ENCODE measurements around the gene SPINK9.

SPINK9 gene

GRCh38 chr5:148368299-148368698, 32.9 kb downstream of the SPINK9 start:
- H2AK5ac ChIP-seq (ENCODE audit: low read length, severe bottlenecking): no peak overlapping the region
- H3K23ac ChIP-seq (ENCODE audit: low read length in 2 of 2): no peak overlapping the region
- no peak overlapping the region for H3K27ac ChIP-seq (ENCODE audit: low read length, poor library complexity, severe bottlenecking)
- H2BK15ac ChIP-seq (ENCODE audit: low read depth, poor library complexity, severe bottlenecking): no peak overlapping the region
- no peaks in the 10 kb centered on the region for H3K79me1 ChIP-seq (replicated peaks; ENCODE audit: low read length, poor library complexity, severe bottlenecking)
- H2BK12ac ChIP-seq (ENCODE audit: low read length in 2 of 2): no peak overlapping the region
- no peak overlapping the region for H2AFZ ChIP-seq (ENCODE audit: low read depth, low read length)
- no peak overlapping the region for H3K4me3 ChIP-seq (ENCODE audit: insufficient read depth in 1 of 2, low read depth in 1 of 2, low read length in 2 of 2)
- no peak overlapping the region for H3K18ac ChIP-seq (ENCODE audit: low read depth in 1 of 2, low read length in 2 of 2)
- H3K27me3 ChIP-seq (ENCODE audit: control insufficient read depth in 1 of 2, insufficient read depth in 1 of 2, low read length in 2 of 2): no peaks in the 10 kb centered on the region
- no peaks in the 10 kb centered on the region for H3K4me1 ChIP-seq (ENCODE audit: control insufficient read depth, insufficient read depth, low read depth, low read length)
- no peak for DNase-seq
- H3K36me3 ChIP-seq (ENCODE audit: control insufficient read depth in 1 of 2, insufficient read depth in 2 of 2, low read depth in 1 of 2, low read length in 2 of 2): no peaks in the 10 kb centered on the region
- no peak overlapping the region for H4K91ac ChIP-seq (ENCODE audit: low read length)
- H2BK5ac ChIP-seq (ENCODE audit: low read depth, low read length, poor library complexity, severe bottlenecking): no peak overlapping the region
- H4K8ac ChIP-seq (ENCODE audit: low read length): no peak overlapping the region
- H3K4me2 ChIP-seq (ENCODE audit: low read length, poor library complexity, severe bottlenecking): no peak overlapping the region
- H3K9ac ChIP-seq (ENCODE audit: low read length): no peak overlapping the region
- no peak overlapping the region for H3K4ac ChIP-seq (ENCODE audit: low read depth in 1 of 2, low read length in 2 of 2)
- H3K9me3 ChIP-seq (ENCODE audit: control insufficient read depth, low read length): peaks cover 11% of the 10 kb centered on the region
- H3K14ac ChIP-seq (ENCODE audit: low read length in 2 of 2): no peak overlapping the region
- H2BK120ac ChIP-seq (ENCODE audit: low read depth, low read length): no peak overlapping the region

GRCh38 chr5:148372166-148372725, 36.9 kb downstream of the SPINK9 start:
- Histone ChIP-seq H3K27me3 (ENCODE audit: control insufficient read depth in 1 of 2, insufficient read depth in 1 of 2, low read length in 2 of 2) (no peaks in the 10 kb centered on the region), H2BK15ac (ENCODE audit: low read depth, poor library complexity, severe bottlenecking) (no peak overlapping the region), H2BK12ac (ENCODE audit: low read length in 2 of 2) (no peak overlapping the region), H3K18ac (ENCODE audit: low read depth in 1 of 2, low read length in 2 of 2) (no peak overlapping the region), H2AK5ac (ENCODE audit: low read length, severe bottlenecking) (no peak overlapping the region), H3K4me3 (ENCODE audit: insufficient read depth in 1 of 2, low read depth in 1 of 2, low read length in 2 of 2) (no peak overlapping the region), H3K4ac (ENCODE audit: low read depth in 1 of 2, low read length in 2 of 2) (no peak overlapping the region), H3K23ac (ENCODE audit: low read length in 2 of 2) (no peak overlapping the region), H2AFZ (ENCODE audit: low read depth, low read length) (no peak overlapping the region), H4K91ac (ENCODE audit: low read length) (no peak overlapping the region), H2BK5ac (ENCODE audit: low read depth, low read length, poor library complexity, severe bottlenecking) (no peak overlapping the region), H3K9ac (ENCODE audit: low read length) (no peak overlapping the region), H3K36me3 (ENCODE audit: control insufficient read depth in 1 of 2, insufficient read depth in 2 of 2, low read depth in 1 of 2, low read length in 2 of 2) (no peaks in the 10 kb centered on the region), H3K27ac (ENCODE audit: low read length, poor library complexity, severe bottlenecking) (no peak overlapping the region), H3K4me1 (ENCODE audit: control insufficient read depth, insufficient read depth, low read depth, low read length) (no peaks in the 10 kb centered on the region), H4K8ac (ENCODE audit: low read length) (no peak overlapping the region), H3K14ac (ENCODE audit: low read length in 2 of 2) (no peak overlapping the region), H3K79me1 (replicated peaks; ENCODE audit: low read length, poor library complexity, severe bottlenecking) (no peaks in the 10 kb centered on the region), H3K9me3 (ENCODE audit: control insufficient read depth, low read length) (peaks cover 11% of the 10 kb centered on the region), H2BK120ac (ENCODE audit: low read depth, low read length) (no peak overlapping the region), H3K4me2 (ENCODE audit: low read length, poor library complexity, severe bottlenecking) (no peak overlapping the region)
- DNase-seq: peak; percentile 65
- WGBS: 18% methylated on average over 1 of the region's 2 CpGs

GRCh38 chr5:148372893-148373292, 37.5 kb downstream of the SPINK9 start:
- Histone ChIP-seq H3K4me2 (ENCODE audit: low read length, poor library complexity, severe bottlenecking) (no peak overlapping the region), H3K23ac (ENCODE audit: low read length in 2 of 2) (no peak overlapping the region)

GRCh38 chr5:148374690-148375360, 39.5 kb downstream of the SPINK9 start:
- H3K9ac ChIP-seq (ENCODE audit: low read length): no peak overlapping the region
- no peak overlapping the region for H2AFZ ChIP-seq (ENCODE audit: low read depth, low read length)
- no peak overlapping the region for H2BK120ac ChIP-seq (ENCODE audit: low read depth, low read length)
- H2BK12ac ChIP-seq (ENCODE audit: low read length in 2 of 2): no peak overlapping the region
- no peak overlapping the region for H3K14ac ChIP-seq (ENCODE audit: low read length in 2 of 2)
- no peak overlapping the region for H4K8ac ChIP-seq (ENCODE audit: low read length)
- no CpG with 5 or more reads among the region's 3 CpGs for WGBS
- DNase-seq: peak; percentile 86
- H3K9me3 ChIP-seq (ENCODE audit: control insufficient read depth, low read length): no peaks in the 10 kb centered on the region
- no peak overlapping the region for H4K91ac ChIP-seq (ENCODE audit: low read length)
- H3K36me3 ChIP-seq (ENCODE audit: control insufficient read depth in 1 of 2, insufficient read depth in 2 of 2, low read depth in 1 of 2, low read length in 2 of 2): no peaks in the 10 kb centered on the region
- no peaks in the 10 kb centered on the region for H3K79me1 ChIP-seq (replicated peaks; ENCODE audit: low read length, poor library complexity, severe bottlenecking)
- H3K18ac ChIP-seq (ENCODE audit: low read depth in 1 of 2, low read length in 2 of 2): no peak overlapping the region
- H3K27ac ChIP-seq (ENCODE audit: low read length, poor library complexity, severe bottlenecking): no peak overlapping the region
- no peaks in the 10 kb centered on the region for H3K27me3 ChIP-seq (ENCODE audit: control insufficient read depth in 1 of 2, insufficient read depth in 1 of 2, low read length in 2 of 2)
- H3K4me3 ChIP-seq (ENCODE audit: insufficient read depth in 1 of 2, low read depth in 1 of 2, low read length in 2 of 2): no peak overlapping the region
- no peak overlapping the region for H2AK5ac ChIP-seq (ENCODE audit: low read length, severe bottlenecking)
- no peak overlapping the region for H3K4me2 ChIP-seq (ENCODE audit: low read length, poor library complexity, severe bottlenecking)
- no peak overlapping the region for H2BK5ac ChIP-seq (ENCODE audit: low read depth, low read length, poor library complexity, severe bottlenecking)
- H2BK15ac ChIP-seq (ENCODE audit: low read depth, poor library complexity, severe bottlenecking): no peak overlapping the region
- no peaks in the 10 kb centered on the region for H3K4me1 ChIP-seq (ENCODE audit: control insufficient read depth, insufficient read depth, low read depth, low read length)
- H3K4ac ChIP-seq (ENCODE audit: low read depth in 1 of 2, low read length in 2 of 2): no peak overlapping the region
- no peak overlapping the region for H3K23ac ChIP-seq (ENCODE audit: low read length in 2 of 2)

More at GRCh38 chr5:148372893-148373292, 37.5 kb downstream of the SPINK9 start:
- Histone ChIP-seq H4K91ac (ENCODE audit: low read length) (no peak overlapping the region), H3K79me1 (replicated peaks; ENCODE audit: low read length, poor library complexity, severe bottlenecking) (no peaks in the 10 kb centered on the region), H2BK12ac (ENCODE audit: low read length in 2 of 2) (peak overlapping the region in 1 of 2 experiments; percentile 39), H2AFZ (ENCODE audit: low read depth, low read length) (no peak overlapping the region), H3K4ac (ENCODE audit: low read depth in 1 of 2, low read length in 2 of 2) (no peak overlapping the region), H3K18ac (ENCODE audit: low read depth in 1 of 2, low read length in 2 of 2) (peak overlapping the region in 1 of 2 experiments; percentile 70), H3K36me3 (ENCODE audit: control insufficient read depth in 1 of 2, insufficient read depth in 2 of 2, low read depth in 1 of 2, low read length in 2 of 2) (no peaks in the 10 kb centered on the region), H3K14ac (ENCODE audit: low read length in 2 of 2) (no peak overlapping the region), H2AK5ac (ENCODE audit: low read length, severe bottlenecking) (no peak overlapping the region), H3K9me3 (ENCODE audit: control insufficient read depth, low read length) (peaks cover 11% of the 10 kb centered on the region), H2BK5ac (ENCODE audit: low read depth, low read length, poor library complexity, severe bottlenecking) (no peak overlapping the region), H3K4me3 (ENCODE audit: insufficient read depth in 1 of 2, low read depth in 1 of 2, low read length in 2 of 2) (no peak overlapping the region), H3K4me1 (ENCODE audit: control insufficient read depth, insufficient read depth, low read depth, low read length) (no peaks in the 10 kb centered on the region), H3K27me3 (ENCODE audit: control insufficient read depth in 1 of 2, insufficient read depth in 1 of 2, low read length in 2 of 2) (no peaks in the 10 kb centered on the region), H3K27ac (ENCODE audit: low read length, poor library complexity, severe bottlenecking) (no peak overlapping the region), H4K8ac (ENCODE audit: low read length) (no peak overlapping the region), H2BK15ac (ENCODE audit: low read depth, poor library complexity, severe bottlenecking) (no peak overlapping the region), H3K9ac (ENCODE audit: low read length) (no peak overlapping the region), H2BK120ac (ENCODE audit: low read depth, low read length) (no peak overlapping the region)
- DNase-seq: no peak

Measured in mesenchymal stem cell (in vitro differentiated cells and primary cell).